Measurements from ENCODE around the gene MYO7A.

The MYO7A gene

DNA sequence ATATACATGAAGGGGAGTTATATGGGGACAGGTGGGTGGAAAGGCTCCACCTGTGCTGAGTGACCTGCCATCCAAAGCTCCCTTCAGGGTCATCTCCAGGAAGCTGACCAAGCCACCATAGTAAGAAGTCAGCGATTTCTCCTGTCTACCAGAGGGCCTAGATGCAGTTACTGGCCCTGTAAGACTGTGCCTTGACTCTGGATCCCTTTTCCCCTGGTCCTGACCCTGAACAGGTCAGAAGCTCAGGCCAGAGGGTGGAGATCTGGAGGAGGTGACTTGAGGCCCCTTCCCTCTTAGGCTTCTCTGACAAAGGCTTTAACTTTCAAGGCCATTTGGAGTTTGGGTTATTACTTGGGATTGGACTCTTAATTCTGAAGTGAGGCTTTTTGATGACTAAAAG, 103.8 kb downstream of the MYO7A start:
- no peaks in the 10 kb centered on the region for H3K36me3 ChIP-seq
- H3K4me2 ChIP-seq, result no peak overlapping the region
- H3K4me1 ChIP-seq, result no peaks in the 10 kb centered on the region
- H3K27me3 ChIP-seq, result no peaks in the 10 kb centered on the region
- no peak for TF ChIP-seq Cebpa-rat (IDR thresholded peaks at IDR 0.05)
- H3K27ac ChIP-seq, result no peak overlapping the region
- H4K20me1 ChIP-seq, result no peaks in the 10 kb centered on the region
- no peak overlapping the region for H3K9ac ChIP-seq
- H3K4me3 ChIP-seq, result no peak overlapping the region
- H3K9me3 ChIP-seq (replicated peaks in 1 of 11), result no peaks in the 10 kb centered on the region

DNA sequence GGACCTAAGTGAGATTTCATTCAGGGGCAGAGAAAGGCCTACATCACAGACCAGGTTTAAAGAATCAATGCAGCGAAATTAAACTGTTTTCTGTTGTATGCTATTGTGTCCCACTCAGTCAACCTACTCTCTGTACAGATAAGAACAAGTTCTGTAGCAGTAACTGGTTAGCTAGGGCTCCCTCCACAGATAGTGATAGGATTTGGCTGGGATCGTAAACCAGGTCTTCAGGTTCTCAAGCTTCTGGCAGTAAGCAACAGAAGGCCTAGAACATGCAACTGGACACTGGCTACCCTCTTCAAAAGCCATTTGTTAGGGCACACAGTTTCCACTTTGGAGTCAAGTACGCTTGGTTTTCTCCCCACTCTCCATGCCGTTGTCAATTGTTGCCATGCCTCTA, 104.2 kb downstream of the MYO7A start:
- H3K4me2 ChIP-seq, result no peak overlapping the region
- TF ChIP-seq Cebpa-rat (IDR thresholded peaks at IDR 0.05), result no peak
- H4K20me1 ChIP-seq, result no peaks in the 10 kb centered on the region
- no peaks in the 10 kb centered on the region for H3K36me3 ChIP-seq
- H3K4me1 ChIP-seq, result no peaks in the 10 kb centered on the region
- no peak overlapping the region for H3K4me3 ChIP-seq
- no peaks in the 10 kb centered on the region for H3K27me3 ChIP-seq
- no peak overlapping the region for H3K27ac ChIP-seq
- no peak overlapping the region for H3K9ac ChIP-seq
- no peaks in the 10 kb centered on the region for H3K9me3 ChIP-seq (replicated peaks in 1 of 11)

DNA sequence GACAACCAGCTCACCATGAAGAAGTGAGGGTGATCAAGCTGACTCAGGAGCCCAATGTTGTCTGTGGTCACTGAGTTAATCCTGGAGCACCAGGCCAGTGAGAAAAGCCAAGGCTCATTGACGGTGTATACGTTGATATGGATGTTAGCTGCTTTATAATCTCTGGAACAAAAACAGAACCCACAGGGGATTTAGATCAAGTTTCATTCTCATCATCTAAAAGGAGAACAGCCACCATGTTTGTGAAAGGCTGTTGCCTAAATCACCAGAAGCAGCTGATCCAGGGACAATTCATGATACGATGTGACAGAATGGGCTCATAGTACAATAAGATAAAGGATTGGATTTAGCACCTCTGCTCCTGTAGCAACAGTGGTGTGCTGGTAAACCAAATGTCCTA, 105.0 kb downstream of the MYO7A start:
- H3K36me3 ChIP-seq, result no peaks in the 10 kb centered on the region

DNA sequence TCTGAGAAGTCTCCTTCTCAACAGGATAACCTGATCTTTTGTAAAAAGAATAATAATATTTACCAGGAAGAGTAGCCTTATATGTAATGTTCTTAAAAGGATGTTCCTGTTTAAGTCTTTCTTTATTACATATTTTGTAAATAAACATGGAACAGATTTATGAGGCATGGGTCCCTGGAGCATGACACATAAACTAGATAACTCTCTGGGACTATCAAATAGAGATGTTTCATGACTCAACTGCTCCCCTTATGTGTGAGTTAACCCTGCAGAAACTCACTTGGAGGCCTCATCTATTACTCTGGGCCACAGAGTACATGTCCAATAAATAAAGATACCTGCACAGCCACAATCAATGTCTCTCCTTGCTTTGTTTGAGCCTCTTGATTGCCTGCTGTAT, 108.9 kb downstream of the MYO7A start:
- no peak overlapping the region for H3K9ac ChIP-seq
- no peak for TF ChIP-seq Cebpa-rat (IDR thresholded peaks at IDR 0.05)
- no peaks in the 10 kb centered on the region for H3K4me1 ChIP-seq
- no peak overlapping the region for H3K4me2 ChIP-seq
- H3K27ac ChIP-seq, result no peak overlapping the region
- H3K36me3 ChIP-seq, result no peaks in the 10 kb centered on the region
- H4K20me1 ChIP-seq, result no peaks in the 10 kb centered on the region
- peaks cover 0 to 12% (median 11%) of the 10 kb centered on the region in 11 experiments; a peak in 13 of 22 replicates for H3K9me3 ChIP-seq (replicated peaks in 1 of 11)
- no peaks in the 10 kb centered on the region for H3K27me3 ChIP-seq
- H3K4me3 ChIP-seq, result no peak overlapping the region

More for the DNA sequence above, 105.0 kb downstream of the MYO7A start:
- no peaks in the 10 kb centered on the region for H3K27me3 ChIP-seq
- no peaks in the 10 kb centered on the region for H3K9me3 ChIP-seq (replicated peaks in 1 of 11)
- no peak overlapping the region for H3K4me2 ChIP-seq
- TF ChIP-seq Cebpa-rat (IDR thresholded peaks at IDR 0.05), result no peak
- no peak overlapping the region for H3K4me3 ChIP-seq
- no peak overlapping the region for H3K27ac ChIP-seq
- no peaks in the 10 kb centered on the region for H3K4me1 ChIP-seq
- H3K9ac ChIP-seq, result no peak overlapping the region
- no peaks in the 10 kb centered on the region for H4K20me1 ChIP-seq

DNA sequence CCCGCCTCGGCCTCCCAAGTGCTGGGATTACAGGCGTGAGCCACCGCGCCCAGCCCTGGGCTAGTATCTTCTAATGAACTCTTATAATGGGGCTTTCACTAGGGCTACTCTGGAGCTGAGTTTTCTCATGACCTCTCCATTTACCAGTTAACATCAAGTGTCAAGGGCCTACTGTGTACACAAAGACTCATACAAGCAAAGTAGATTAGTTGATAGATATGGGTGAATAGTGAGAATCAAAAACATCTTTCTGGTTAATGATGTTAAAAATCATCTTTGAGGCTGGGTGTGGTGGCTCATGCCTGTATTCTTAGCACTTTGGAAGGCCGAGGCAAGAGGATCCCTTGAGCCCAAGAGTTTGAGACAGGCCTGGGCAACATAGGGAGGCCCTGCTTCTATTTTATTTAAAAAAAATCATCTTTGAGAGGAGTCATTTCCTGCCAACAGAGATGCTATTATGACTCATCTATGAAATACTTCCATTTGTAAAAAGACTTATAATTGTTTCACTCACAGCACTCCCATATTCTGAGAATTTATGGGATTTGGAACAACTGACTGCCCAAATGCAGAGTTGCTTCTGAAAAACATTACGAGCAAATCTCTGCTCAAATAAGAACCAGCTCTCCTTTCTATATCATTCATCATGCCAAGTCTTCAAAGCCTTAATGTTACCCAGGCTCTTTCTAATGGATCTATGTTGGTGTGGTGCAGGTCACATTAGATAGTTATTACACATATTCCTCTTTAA, 116.4 kb downstream of the MYO7A start:
- H3K27ac ChIP-seq, result peak overlapping the region in 3 of 11 experiments; percentile 8 to 60 (median 55); a peak in 4 of 22 replicates
- no peaks in the 10 kb centered on the region for H4K20me1 ChIP-seq
- no peaks in the 10 kb centered on the region for H3K27me3 ChIP-seq
- no peak overlapping the region for H3K9ac ChIP-seq
- no peak overlapping the region for H3K4me3 ChIP-seq
- H3K4me2 ChIP-seq, result peak overlapping the region in 5 of 11 experiments; percentile 18 to 68 (median 48); a peak in 9 of 22 replicates
- TF ChIP-seq Cebpa-rat (IDR thresholded peaks at IDR 0.05), result no peak
- H3K4me1 ChIP-seq, result peaks cover 0 to 28% (median 4%) of the 10 kb centered on the region in 10 experiments; a peak in 11 of 20 replicates
- H3K9me3 ChIP-seq (replicated peaks in 1 of 11), result peaks cover 0 to 11% (median 11%) of the 10 kb centered on the region in 11 experiments; a peak in 13 of 22 replicates
- H3K36me3 ChIP-seq, result no peaks in the 10 kb centered on the region

DNA sequence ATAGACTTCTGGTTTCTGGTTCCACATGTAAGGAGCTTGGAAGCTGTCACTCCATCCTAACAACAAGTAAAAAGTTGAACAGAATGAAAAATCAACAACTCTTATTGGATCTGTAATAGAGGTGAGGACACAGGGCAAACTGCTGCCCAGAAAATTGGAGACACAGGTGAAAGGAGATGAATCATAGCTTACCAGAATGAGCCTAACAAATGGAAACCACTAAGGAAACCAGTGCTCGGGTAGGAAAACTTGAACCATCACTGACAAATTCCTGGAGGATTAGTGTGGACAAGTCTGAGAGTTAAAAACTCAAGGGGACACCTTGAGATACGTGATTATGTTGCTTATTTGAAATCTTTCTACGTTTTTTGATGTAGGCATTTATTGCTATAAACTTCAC, 121.4 kb downstream of the MYO7A start:
- Histone ChIP-seq H4K20me1 (no peaks in the 10 kb centered on the region), H3K9ac (no peak overlapping the region), H3K36me3 (no peaks in the 10 kb centered on the region), H3K27me3 (no peaks in the 10 kb centered on the region), H3K4me3 (no peak overlapping the region), H3K4me2 (no peak overlapping the region), H3K9me3 (replicated peaks in 1 of 11) (peaks cover 0 to 31% (median 8%) of the 10 kb centered on the region in 11 experiments; a peak in 13 of 22 replicates), H3K4me1 (peaks cover 0 to 15% (median 2%) of the 10 kb centered on the region in 10 experiments; a peak in 11 of 20 replicates), H3K27ac (no peak overlapping the region)
- no peak for TF ChIP-seq Cebpa-rat (IDR thresholded peaks at IDR 0.05)

DNA sequence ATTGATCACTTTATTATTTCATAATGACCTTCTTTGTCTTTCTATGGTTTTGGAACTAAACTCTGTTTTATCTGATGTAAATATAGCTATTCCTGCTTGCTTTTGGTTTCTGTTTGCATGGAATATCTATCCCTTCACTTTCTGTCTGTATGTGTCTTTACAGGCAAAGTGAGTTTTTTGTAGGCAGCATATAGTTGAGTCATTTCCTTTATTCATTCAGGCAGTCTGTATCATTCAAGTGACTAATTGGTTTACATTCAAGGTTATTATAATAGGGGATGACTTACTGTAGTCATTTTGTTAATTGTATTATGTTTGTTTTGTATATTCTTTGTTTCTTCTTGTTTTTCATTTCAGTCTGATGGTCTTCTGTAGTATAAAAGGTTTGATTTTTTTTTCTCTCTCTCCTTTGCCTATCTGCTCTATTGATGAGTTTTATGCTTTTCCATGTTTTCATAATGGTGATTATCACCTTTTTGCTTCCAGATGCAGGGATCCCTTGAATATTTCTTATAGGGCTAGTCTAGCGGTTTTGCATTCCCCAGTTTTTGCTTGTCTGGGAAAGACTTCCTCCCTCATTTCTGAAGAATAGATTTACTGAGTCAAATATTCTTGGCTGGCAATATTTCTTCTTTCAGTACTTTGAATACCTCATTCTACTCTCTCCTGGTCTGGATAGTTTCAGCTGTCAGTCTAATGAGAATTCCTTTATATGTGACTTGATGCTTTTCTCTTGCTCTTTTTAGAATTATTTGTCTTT, 123.0 kb downstream of the MYO7A start:
- Histone ChIP-seq H3K4me3 (no peak overlapping the region), H3K4me2 (no peak overlapping the region), H3K27me3 (no peaks in the 10 kb centered on the region), H4K20me1 (no peaks in the 10 kb centered on the region), H3K27ac (no peak overlapping the region), H3K36me3 (no peaks in the 10 kb centered on the region), H3K4me1 (peaks cover 0 to 7% (median 0%) of the 10 kb centered on the region in 10 experiments; a peak in 1 of 20 replicates), H3K9me3 (replicated peaks in 1 of 11) (peaks cover 0 to 31% (median 8%) of the 10 kb centered on the region in 11 experiments; a peak in 13 of 22 replicates), H3K9ac (no peak overlapping the region)
- TF ChIP-seq Cebpa-rat (IDR thresholded peaks at IDR 0.05), result no peak

DNA sequence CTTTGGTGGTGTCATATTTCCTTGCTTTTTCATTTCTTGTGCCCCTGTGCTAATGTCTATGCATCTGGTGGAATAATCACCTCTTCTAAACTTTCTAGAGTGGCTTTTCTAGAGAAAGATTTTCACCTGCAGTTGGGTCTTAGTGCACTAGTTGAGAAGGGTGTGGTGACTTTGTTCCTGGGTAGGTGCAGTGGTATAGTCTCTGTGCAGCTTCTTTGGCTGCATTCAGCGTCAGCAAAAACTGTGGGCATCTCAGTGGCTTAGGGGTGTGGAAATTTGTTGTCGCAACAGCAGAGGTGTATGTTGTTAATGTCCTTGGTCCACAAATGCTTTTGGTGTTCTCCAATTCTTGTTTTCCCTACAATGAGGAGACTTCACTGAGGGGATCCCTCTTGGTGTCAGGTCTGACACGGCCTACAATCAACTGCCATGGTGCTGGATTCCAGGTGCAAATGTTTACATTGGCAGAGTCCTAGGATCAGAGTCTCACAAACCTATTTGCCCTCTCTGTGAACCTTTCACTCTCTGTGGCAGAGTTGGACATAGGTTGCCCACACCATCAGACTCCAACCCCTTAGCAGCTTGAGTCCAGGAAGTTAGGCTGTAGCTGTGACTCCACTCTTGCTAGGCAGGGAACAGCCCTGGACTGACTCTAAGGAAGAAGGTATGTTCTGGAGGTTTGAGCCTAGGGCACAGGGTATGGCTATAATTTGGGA, 124.7 kb downstream of the MYO7A start:
- no peaks in the 10 kb centered on the region for H3K27me3 ChIP-seq
- no peak overlapping the region for H3K4me3 ChIP-seq
- H3K36me3 ChIP-seq, result no peaks in the 10 kb centered on the region
- TF ChIP-seq Cebpa-rat (IDR thresholded peaks at IDR 0.05), result no peak
- no peak overlapping the region for H3K4me2 ChIP-seq
- no peaks in the 10 kb centered on the region for H3K4me1 ChIP-seq
- H3K9me3 ChIP-seq (replicated peaks in 1 of 11), result peaks cover 0 to 31% (median 8%) of the 10 kb centered on the region in 11 experiments; a peak in 13 of 22 replicates
- no peaks in the 10 kb centered on the region for H4K20me1 ChIP-seq
- no peak overlapping the region for H3K9ac ChIP-seq
- H3K27ac ChIP-seq, result no peak overlapping the region

DNA sequence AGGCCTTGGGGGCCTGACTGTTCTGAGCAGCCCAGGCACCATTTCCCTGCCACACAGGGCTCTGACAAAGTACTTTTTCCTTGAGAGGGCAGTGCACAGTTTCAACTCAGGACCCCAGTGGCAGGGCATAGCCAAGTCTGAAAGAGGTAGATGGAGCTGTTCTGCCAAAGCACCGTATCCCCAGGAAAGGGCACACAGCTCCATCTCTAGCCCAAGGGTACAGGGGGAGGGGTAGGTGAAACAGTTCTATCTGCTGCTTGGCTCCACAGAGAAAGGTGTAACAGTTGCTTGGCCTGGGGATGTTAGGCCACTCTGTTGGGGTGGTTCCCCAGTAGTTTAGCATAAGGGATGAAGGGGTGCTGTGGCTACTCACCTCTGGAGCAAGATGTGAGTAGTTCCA, 125.6 kb downstream of the MYO7A start:
- no peaks in the 10 kb centered on the region for H3K4me1 ChIP-seq
- H3K9me3 ChIP-seq (replicated peaks in 1 of 11), result peaks cover 0 to 31% (median 8%) of the 10 kb centered on the region in 11 experiments; a peak in 13 of 22 replicates
- H3K4me3 ChIP-seq, result no peak overlapping the region
- H3K4me2 ChIP-seq, result no peak overlapping the region
- no peaks in the 10 kb centered on the region for H3K36me3 ChIP-seq
- H3K27me3 ChIP-seq, result no peaks in the 10 kb centered on the region
- H4K20me1 ChIP-seq, result no peaks in the 10 kb centered on the region
- no peak overlapping the region for H3K9ac ChIP-seq
- no peak overlapping the region for H3K27ac ChIP-seq
- no peak for TF ChIP-seq Cebpa-rat (IDR thresholded peaks at IDR 0.05)

Data from BLaER1 treated with 17β-estradiol and CSF1 and Interleukin-3, amounts not matched to agents 10 nM and 100 nM (cell line).